ENCODE results near the gene CTRL.

The CTRL gene

GRCh38 chr16:67902831-67903230, 28.8 kb downstream of the CTRL start:
- in situ Hi-C loops (cut with HindIII; ENCODE audit: low sequenced_read_pairs), result no loop called here
- TF ChIP-seq, protein P1, sequence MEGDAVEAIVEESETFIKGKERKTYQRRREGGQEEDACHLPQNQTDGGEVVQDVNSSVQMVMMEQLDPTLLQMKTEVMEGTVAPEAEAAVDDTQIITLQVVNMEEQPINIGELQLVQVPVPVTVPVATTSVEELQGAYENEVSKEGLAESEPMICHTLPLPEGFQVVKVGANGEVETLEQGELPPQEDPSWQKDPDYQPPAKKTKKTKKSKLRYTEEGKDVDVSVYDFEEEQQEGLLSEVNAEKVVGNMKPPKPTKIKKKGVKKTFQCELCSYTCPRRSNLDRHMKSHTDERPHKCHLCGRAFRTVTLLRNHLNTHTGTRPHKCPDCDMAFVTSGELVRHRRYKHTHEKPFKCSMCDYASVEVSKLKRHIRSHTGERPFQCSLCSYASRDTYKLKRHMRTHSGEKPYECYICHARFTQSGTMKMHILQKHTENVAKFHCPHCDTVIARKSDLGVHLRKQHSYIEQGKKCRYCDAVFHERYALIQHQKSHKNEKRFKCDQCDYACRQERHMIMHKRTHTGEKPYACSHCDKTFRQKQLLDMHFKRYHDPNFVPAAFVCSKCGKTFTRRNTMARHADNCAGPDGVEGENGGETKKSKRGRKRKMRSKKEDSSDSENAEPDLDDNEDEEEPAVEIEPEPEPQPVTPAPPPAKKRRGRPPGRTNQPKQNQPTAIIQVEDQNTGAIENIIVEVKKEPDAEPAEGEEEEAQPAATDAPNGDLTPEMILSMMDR (IDR thresholded peaks at IDR 0.05; ENCODE audit: low read depth, low read length), result no peak
- no peak for DNase-seq (ENCODE audit: low read depth, low spot score)
- H3K4me3 ChIP-seq (ENCODE audit: low read depth, low read length), result no peak overlapping the region

GRCh38 chr16:67901734-67902133, 29.9 kb downstream of the CTRL start:
- H3K4me3 ChIP-seq (ENCODE audit: low read depth, low read length), result no peak overlapping the region
- TF ChIP-seq, protein P1 (IDR thresholded peaks at IDR 0.05; ENCODE audit: low read depth, low read length), result no peak
- in situ Hi-C loops (cut with HindIII; ENCODE audit: low sequenced_read_pairs), result no loop called here
- no peak for DNase-seq (ENCODE audit: low read depth, low spot score)

DNA sequence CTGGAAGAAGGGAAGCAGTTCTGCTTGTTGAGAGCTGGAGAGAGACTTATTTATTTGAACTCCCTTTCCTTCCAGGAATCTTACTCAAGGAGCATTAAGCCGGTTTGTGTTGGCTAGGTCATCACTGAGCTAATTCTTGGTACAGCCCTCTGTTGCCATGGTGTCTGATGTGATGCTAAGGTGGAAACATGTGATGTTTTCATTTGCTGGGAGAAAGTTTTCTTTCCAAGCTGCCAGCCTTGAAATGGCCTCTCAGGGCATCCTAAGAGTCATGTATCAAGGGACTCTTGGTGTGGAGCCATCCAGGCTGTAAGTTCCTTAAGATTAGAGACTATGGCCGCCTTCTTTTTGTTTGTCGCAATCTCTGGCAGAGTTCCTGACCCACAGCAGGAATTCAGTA, 34.4 kb downstream of the CTRL start:
- peak; percentile 56 for DNase-seq (ENCODE audit: low read depth, low spot score)
- no peak overlapping the region for H3K4me3 ChIP-seq (ENCODE audit: low read depth, low read length)
- in situ Hi-C loops (cut with HindIII; ENCODE audit: low sequenced_read_pairs), result no loop called here
- TF ChIP-seq, protein P1 (IDR thresholded peaks at IDR 0.05; ENCODE audit: low read depth, low read length), result no peak

DNA sequence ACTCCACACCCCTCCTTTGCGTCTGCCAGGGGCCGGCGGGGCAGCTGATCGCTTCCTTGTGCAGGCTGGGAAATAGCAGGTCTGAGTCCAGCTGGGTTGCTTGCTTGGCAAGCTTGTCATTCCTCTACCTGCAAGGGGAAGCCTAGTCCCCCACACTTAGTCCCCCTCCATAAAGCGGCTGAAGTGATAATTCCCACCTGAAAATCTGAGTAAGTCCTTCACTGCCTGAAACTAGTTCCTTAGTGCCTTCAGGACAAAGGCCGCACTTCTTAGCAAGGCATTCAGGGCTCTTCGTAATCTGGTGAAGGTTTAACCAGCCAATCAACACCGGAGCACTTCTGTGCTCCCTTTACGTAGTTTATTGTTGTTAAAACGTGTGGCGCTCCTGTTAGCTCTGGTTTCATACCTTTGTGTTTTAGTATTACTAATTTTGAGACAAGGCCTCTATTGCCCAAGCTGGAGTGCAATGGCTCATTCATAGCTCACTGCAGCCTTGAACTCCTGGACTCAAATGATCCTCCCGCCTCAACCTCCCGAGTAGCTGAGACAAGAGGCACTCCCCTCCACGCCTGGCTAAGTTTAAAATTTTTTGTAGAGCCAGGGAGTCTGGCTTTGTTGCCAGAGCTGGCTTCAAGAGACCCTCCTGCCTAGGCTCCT, 37.8 kb downstream of the CTRL start:
- peak overlapping the region; percentile 92 for H3K4me3 ChIP-seq (ENCODE audit: low read depth, low read length)
- in situ Hi-C loops (cut with HindIII; ENCODE audit: low sequenced_read_pairs), result no loop called here
- TF ChIP-seq, protein P1 (IDR thresholded peaks at IDR 0.05; ENCODE audit: low read depth, low read length), result no peak
- DNase-seq (ENCODE audit: low read depth, low spot score), result no peak

DNA sequence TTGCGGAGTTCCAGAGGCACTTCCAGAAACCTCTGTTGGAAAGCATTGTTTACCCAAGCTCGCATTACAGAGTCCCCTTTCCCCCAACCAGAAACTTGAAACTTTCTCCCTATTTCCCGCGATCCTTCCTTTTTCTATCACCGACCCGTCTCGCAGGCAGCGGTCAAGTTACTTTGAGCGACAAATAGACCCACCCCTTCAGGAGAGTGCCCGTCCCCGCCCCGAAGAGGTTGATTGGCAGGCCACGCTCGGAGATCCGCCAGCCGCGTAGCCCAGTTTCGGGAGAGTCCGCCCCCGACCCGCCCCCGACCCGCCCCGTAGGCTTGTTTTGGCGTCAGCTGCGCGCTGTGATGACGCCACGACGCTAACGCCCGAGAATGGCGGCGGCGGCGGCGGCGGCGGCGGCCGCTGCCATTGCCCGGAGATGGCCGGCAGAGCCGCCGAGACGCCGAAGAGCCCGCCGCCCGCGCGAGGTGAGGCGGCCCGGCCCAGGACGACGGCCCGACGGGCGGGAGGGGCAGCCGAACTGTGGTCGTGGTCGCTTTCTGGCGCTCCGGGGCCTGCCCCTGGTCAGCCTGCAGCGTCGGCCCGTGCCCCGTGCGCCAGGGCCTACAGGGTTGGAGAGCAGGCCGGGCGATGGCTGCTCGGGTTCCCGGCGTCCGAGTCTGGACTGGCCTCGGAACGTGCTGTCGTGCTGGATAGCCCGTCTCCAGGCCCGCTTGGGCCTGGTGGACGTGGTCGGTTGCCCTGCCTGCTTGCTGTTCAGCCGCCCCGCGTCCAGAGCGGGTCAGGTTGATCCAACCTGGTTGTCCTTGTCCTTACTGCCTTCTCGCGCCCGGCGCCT, 38.5 kb downstream of the CTRL start, which contains the start of gene PSKH1:
TSS of gene PSKH1 (plus strand) at position 356 of the 844 bp plus-strand sequence. CDS start 15,496 bp downstream, outside the sequence.
- TF ChIP-seq, protein P1 (IDR thresholded peaks at IDR 0.05; ENCODE audit: low read depth, low read length), result no peak
- in situ Hi-C loops (cut with HindIII; ENCODE audit: low sequenced_read_pairs), result no loop called here
- DNase-seq (ENCODE audit: low read depth, low spot score), result peak; percentile 97

DNA sequence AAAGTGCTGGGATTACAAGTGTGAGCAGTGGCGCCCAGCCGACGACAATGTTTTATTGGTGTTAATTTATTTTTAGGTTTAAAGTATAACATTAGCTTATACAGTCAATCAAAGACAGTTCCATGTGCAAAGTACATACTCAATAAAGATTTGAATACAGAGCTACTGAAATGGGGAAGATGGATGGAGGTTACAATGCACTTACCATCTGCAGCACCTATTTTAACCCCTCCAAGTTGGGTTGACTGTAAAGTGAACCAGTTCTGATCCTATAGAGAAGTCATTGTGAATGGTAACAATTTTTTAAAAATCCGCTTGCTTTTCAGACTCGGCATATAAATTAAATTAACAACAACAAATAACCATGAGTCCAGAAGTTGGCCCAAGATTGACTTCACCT, 39.3 kb downstream of the CTRL start:
- TF ChIP-seq, protein P1 (IDR thresholded peaks at IDR 0.05; ENCODE audit: low read depth, low read length), result no peak
- peak overlapping the region; percentile 41 for H3K4me3 ChIP-seq (ENCODE audit: low read depth, low read length)
- in situ Hi-C loops (cut with HindIII; ENCODE audit: low sequenced_read_pairs), result no loop called here
- DNase-seq (ENCODE audit: low read depth, low spot score), result no peak

More for the DNA sequence above, 38.5 kb downstream of the CTRL start, which contains the start of gene PSKH1:
- H3K4me3 ChIP-seq (ENCODE audit: low read depth, low read length), result peak within 1 kb of the TSS; percentile 92

Measured in astrocyte of the spinal cord (primary cell).